HEK293 (cell line): ENCODE measurements around the gene TIGAR.

Experiments used
- CTCF ChIA-PET: fragments of 350-600 bp; formaldehyde crosslinking; extraction: SDS; loops from one replicate; lab custom pipeline; 2021; ENCODE audit warnings: antibody characterized with exemption; lab: Yijun Ruan, JAX
- POLR2A ChIA-PET: fragments of 300-600 bp; formaldehyde crosslinking; extraction: SDS; loops from one replicate; lab custom pipeline; 2020; ENCODE audit warnings: antibody characterized with exemption, inconsistent platforms; lab: Yijun Ruan, JAX
- H3K27ac ChIP-seq: fragments of 200-500 bp; sonication (Bioruptor generic); 2 replicates; pipeline ENCODE4 v1.5.1; 2014; ENCODE audit warnings: low read depth, low read length, control low read depth, inconsistent platforms; ENCODE audit errors: extremely low read depth
- H3K36me3 ChIP-seq, 2 experiments: fragments of 200-500 bp in 1 of 2; sonication (Bioruptor generic) in 1 of 2; 1 replicate in 1 of 2; 2 replicates in 1 of 2; pipeline ENCODE4 v1.5.1; 2014 to 2017; ENCODE audit warnings: inconsistent platforms in 2 of 2, low read length in 2 of 2; ENCODE audit not compliant: control insufficient read depth in 2 of 2, insufficient read depth in 1 of 2
- H3K4me1 ChIP-seq: fragments of 200-500 bp; sonication (Bioruptor generic); 2 replicates; pipeline ENCODE4 v1.5.1; 2014; ENCODE audit warnings: mild to moderate bottlenecking, low read length, inconsistent platforms; ENCODE audit not compliant: control insufficient read depth, insufficient read depth
- H3K4me3 ChIP-seq: 2 replicates; pipeline ENCODE4 v1.5.1; 2011; ENCODE audit warnings: low read depth, mild to moderate bottlenecking, control low read depth, low read length, moderate library complexity
- H3K9me3 ChIP-seq: fragments of 200-500 bp; sonication (Bioruptor generic); 2 replicates; pipeline ENCODE4 v1.5.1; 2014; ENCODE audit warnings: low read depth, low read length, inconsistent platforms; ENCODE audit not compliant: control insufficient read depth, insufficient read depth
- KLF7 ChIP-seq: fragments of 450-650 bp; formaldehyde crosslinking; IDR thresholded peaks from 2 replicates; pipeline ENCODE4 v1.5.1; 2016; ENCODE audit warnings: missing biosample characterization, missing genetic modification characterization, borderline replicate concordance
- PRDM10 ChIP-seq: fragments of 450-650 bp; formaldehyde crosslinking; IDR thresholded peaks from 2 replicates; pipeline ENCODE4 v1.5.1; 2016; ENCODE audit warnings: missing biosample characterization, missing genetic modification characterization
- REPIN1 ChIP-seq: fragments of 450-650 bp; formaldehyde crosslinking; IDR thresholded peaks from 2 replicates; pipeline ENCODE4 v1.5.1; 2017; ENCODE audit warnings: missing biosample characterization, missing genetic modification characterization, low read depth
- ZBTB20 ChIP-seq: fragments of 450-650 bp; formaldehyde crosslinking; IDR thresholded peaks from 2 replicates; pipeline ENCODE4 v1.5.1; 2016; ENCODE audit warnings: missing biosample characterization, missing genetic modification characterization
- ZNF133 ChIP-seq: fragments of 450-650 bp; formaldehyde crosslinking; IDR thresholded peaks from 2 replicates; pipeline ENCODE4 v1.5.1; 2016; ENCODE audit warnings: missing biosample characterization, missing genetic modification characterization
- ZNF239 ChIP-seq: fragments of 450-650 bp; formaldehyde crosslinking; IDR thresholded peaks from 2 replicates; pipeline ENCODE4 v1.5.1; 2016; ENCODE audit warnings: missing biosample characterization, missing genetic modification characterization
- ZNF280C ChIP-seq: fragments of 450-650 bp; formaldehyde crosslinking; IDR thresholded peaks from 2 replicates; pipeline ENCODE4 v1.5.1; 2016; ENCODE audit warnings: missing biosample characterization, missing genetic modification characterization
- ZNF350 ChIP-seq: fragments of 450-650 bp; formaldehyde crosslinking; IDR thresholded peaks from 2 replicates; pipeline ENCODE4 v1.5.0; 2017; ENCODE audit warnings: missing biosample characterization, mild to moderate bottlenecking, missing genetic modification characterization
- ZNF366 ChIP-seq: fragments of 450-650 bp; formaldehyde crosslinking; conservative IDR thresholded peaks from 2 replicates; pipeline ENCODE4 v1.5.1; 2016; ENCODE audit warnings: missing biosample characterization, missing genetic modification characterization
- ZNF404 ChIP-seq: fragments of 450-650 bp; formaldehyde crosslinking; IDR thresholded peaks from 2 replicates; pipeline ENCODE4 v1.5.1; 2017; ENCODE audit warnings: missing biosample characterization, missing genetic modification characterization
- ZNF529 ChIP-seq: fragments of 450-650 bp; formaldehyde crosslinking; IDR thresholded peaks from 2 replicates; pipeline ENCODE4 v1.5.1; 2017; ENCODE audit warnings: missing genetic modification characterization, missing biosample characterization; ENCODE audit not compliant: insufficient replicate concordance
- ZNF571 ChIP-seq: fragments of 450-650 bp; formaldehyde crosslinking; IDR thresholded peaks from 2 replicates; pipeline ENCODE4 v1.5.0; 2017; ENCODE audit warnings: missing biosample characterization, missing genetic modification characterization
- ZNF610 ChIP-seq: fragments of 450-650 bp; formaldehyde crosslinking; IDR thresholded peaks from 2 replicates; pipeline ENCODE4 v1.5.1; 2016; ENCODE audit warnings: missing biosample characterization, missing genetic modification characterization, borderline replicate concordance
- ZNF621 ChIP-seq: fragments of 450-650 bp; formaldehyde crosslinking; IDR thresholded peaks from 2 replicates; pipeline ENCODE4 v1.5.1; 2017; ENCODE audit warnings: missing biosample characterization, missing genetic modification characterization
- ZNF645 ChIP-seq: fragments of 450-650 bp; formaldehyde crosslinking; IDR thresholded peaks from 2 replicates; pipeline ENCODE4; 2016; ENCODE audit warnings: missing biosample characterization, missing genetic modification characterization
- ZNF843 ChIP-seq: fragments of 450-650 bp; formaldehyde crosslinking; IDR thresholded peaks from 2 replicates; pipeline ENCODE4 v1.5.1; 2016; ENCODE audit warnings: missing biosample characterization, missing genetic modification characterization

Gene TIGAR

GRCh38 chr12:4282103-4282891, 38.7 kb upstream of the TIGAR start:
- no peak for TF ChIP-seq ZNF350 (tag by site-specific recombination)
- no peak for TF ChIP-seq PRDM10 (tag by site-specific recombination)
- no peak for TF ChIP-seq ZNF529 (tag by site-specific recombination)
- no peak for TF ChIP-seq ZNF843 (tag by site-specific recombination)
- TF ChIP-seq ZNF404 (tag by site-specific recombination) = no peak
- no peak for TF ChIP-seq REPIN1 (tag by site-specific recombination)
- TF ChIP-seq ZNF610 = no peak
- no peak for TF ChIP-seq ZNF239
- no peak for TF ChIP-seq KLF7 (tag by site-specific recombination)
- no peak for TF ChIP-seq ZNF133 (tag by site-specific recombination)
- TF ChIP-seq ZNF571 = no peak
- no peak for TF ChIP-seq ZNF621 (tag by site-specific recombination)
- TF ChIP-seq ZNF280C (tag by site-specific recombination) = no peak
- no peak for TF ChIP-seq ZNF645
- Histone ChIP-seq H3K4me1 (0 out of 2 replicates have a peak, but pooled peaks cover under 1% of the 10 kb centered on the region), H3K4me3 (no peak overlapping the region), H3K27ac (no peak overlapping the region), H3K36me3 (peaks cover 29 to 99% of the 10 kb centered on the region in 2 experiments), H3K9me3 (no peaks in the 10 kb centered on the region)
- POLR2A ChIA-PET = interaction anchor here (1.3 kb wide), 1 partner anchor 9 kb away, joined by 3 read pairs; the partner anchor contains the start of gene CCND2
- CTCF ChIA-PET = no interaction called here

GRCh38 chr12:4282892-4283511, 38.0 kb upstream of the TIGAR start:
- POLR2A ChIA-PET = interaction anchor here (1.3 kb wide), 1 partner anchor 9 kb away, joined by 3 read pairs; the partner anchor contains the start of gene CCND2
- CTCF ChIA-PET = interaction anchor here (0.6 to 1.1 kb wide), 3 partner anchors 69 to 406 kb away, joined by 3 to 5 read pairs (median 4); no protein-coding TSS in a partner anchor
- Histone ChIP-seq H3K36me3 (peaks cover 27 to 99% of the 10 kb centered on the region in 2 experiments), H3K27ac (no peak overlapping the region), H3K9me3 (no peaks in the 10 kb centered on the region), H3K4me3 (no peak overlapping the region), H3K4me1 (no peaks in the 10 kb centered on the region)
- TF ChIP-seq ZBTB20 (0 out of 2 replicates have a peak, but pooled peaks have one; percentile 15), ZNF366 (tag by site-specific recombination) (no peak)
